T-helper 17 cell (primary cell): Measurements from ENCODE around the gene KDM8. TPM values are rescaled to one million over a fixed set of nuclear protein-coding genes. Genes with fewer than 3 reads are reported as not detected.
"Not testable (repeated sequence)": the region's sequence is repeated elsewhere in the genome, so short reads cannot be mapped to it uniquely, and the experiment has no call there.

Experiments
- ATAC-seq: fragments of 150-1000 bp; cut with Tn5 transposase; 2 replicates; pipeline ENCODE4 v1.10.0; 2021; ENCODE audit warnings: mild to moderate bottlenecking, moderate library complexity
- DNase-seq, 3 donors: peaks; one replicate each; pipeline versions ENCODE4 v3.0.0 to v3.0.0-alpha.2; 2020 to 2021
- H3K9me3 ChIP-seq: one replicate; pipeline ENCODE4 v1.7.0; 2013; ENCODE audit warnings: low read length, mild to moderate bottlenecking; ENCODE audit not compliant: control insufficient read depth, poor library complexity, severe bottlenecking
- H3K27ac Mint-ChIP-seq: one replicate; pipeline ENCODE4 v1.8.0; 2022; ENCODE audit warnings: mild to moderate bottlenecking, moderate library complexity, mixed read lengths
- H3K27me3 Mint-ChIP-seq: one replicate; pipeline ENCODE4 v1.8.0; 2022; ENCODE audit warnings: mixed read lengths
- H3K36me3 Mint-ChIP-seq: one replicate; pipeline ENCODE4 v1.8.0; 2022; ENCODE audit warnings: low read depth, mixed read lengths
- H3K4me1 Mint-ChIP-seq: one replicate; pipeline ENCODE4 v1.8.0; 2022; ENCODE audit warnings: mild to moderate bottlenecking, mixed read lengths
- H3K4me3 Mint-ChIP-seq: one replicate; pipeline ENCODE4 v1.8.0; 2022; ENCODE audit warnings: mild to moderate bottlenecking, moderate library complexity, mixed read lengths
- total RNA-seq, 4 donors: library from RNA in 2 of 4; stranded (reverse) in 2 of 4; gene quantifications; one replicate each; pipeline ENCODE4 v1.2.3 and lab custom pipeline; 2022 to 2026

The KDM8 gene
- total RNA-seq, 2 donors from 2014 or later: 11.6 to 11.9 TPM

GRCh38 chr16:27195941-27196595 is 7.3 kb upstream of the KDM8 start:
- H3K4me3 Mint-ChIP-seq: peak overlapping the region; percentile 80
- no peaks in the 10 kb centered on the region for H3K27me3 Mint-ChIP-seq
- DNase-seq: peak in 2 of 3 donors; percentile 15 to 20
- H3K4me1 Mint-ChIP-seq: peaks cover 51% of the 10 kb centered on the region
- H3K27ac Mint-ChIP-seq: peak overlapping the region; percentile 93
- no peaks in the 10 kb centered on the region for H3K9me3 ChIP-seq
- no peaks in the 10 kb centered on the region for H3K36me3 Mint-ChIP-seq
- ATAC-seq: peak; percentile 95

- DNase-seq: no peak
- H3K4me1 Mint-ChIP-seq: peaks cover 55% of the 10 kb centered on the region
- no peak for ATAC-seq
- H3K27ac Mint-ChIP-seq: peak overlapping the region; percentile 93
- no peaks in the 10 kb centered on the region for H3K9me3 ChIP-seq
- peak overlapping the region; percentile 39 for H3K4me3 Mint-ChIP-seq
- no peaks in the 10 kb centered on the region for H3K27me3 Mint-ChIP-seq
- no peaks in the 10 kb centered on the region for H3K36me3 Mint-ChIP-seq
Measured at GRCh38 chr16:27197004-27197403, 6.3 kb upstream of the KDM8 start.

DNA sequence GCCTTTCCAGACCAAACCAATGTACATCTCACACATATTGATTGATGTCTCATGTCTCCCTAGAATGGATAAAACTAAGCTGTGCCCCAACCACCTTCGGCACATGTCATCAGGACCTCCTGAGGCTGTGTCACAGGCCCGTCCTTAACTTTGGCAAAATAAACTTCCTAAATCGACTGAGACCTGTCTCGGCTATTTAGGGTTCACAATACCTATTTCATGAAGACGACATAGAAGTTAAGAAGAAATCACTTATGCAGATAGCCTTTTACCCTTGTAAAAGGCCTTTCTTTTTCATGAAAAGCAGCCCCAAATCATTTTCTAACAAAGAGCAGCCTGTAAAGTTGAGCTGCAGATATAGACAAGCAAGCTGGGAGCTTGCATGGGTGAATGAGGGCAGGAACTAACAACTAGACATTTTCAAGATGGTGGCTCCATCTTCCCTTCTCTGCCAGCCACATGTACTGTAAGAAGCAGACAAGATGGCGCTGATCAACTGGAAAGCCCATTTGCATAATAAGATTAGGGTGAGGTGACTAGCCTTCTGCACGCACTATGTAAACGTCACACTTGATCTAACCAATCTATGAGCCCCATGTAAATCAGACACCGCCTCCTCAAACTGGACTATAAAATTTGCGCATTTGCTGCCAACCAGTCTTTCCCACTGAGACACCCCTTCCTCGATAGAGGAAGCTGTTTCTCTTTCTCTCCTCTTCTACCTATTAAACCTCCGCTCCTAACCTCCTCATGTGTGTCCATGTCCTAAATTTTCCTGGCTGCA is 4.7 kb upstream of the KDM8 start:
- Mint-ChIP-seq H3K36me3 (no peaks in the 10 kb centered on the region), H3K4me1 (peaks cover 58% of the 10 kb centered on the region), H3K27me3 (no peaks in the 10 kb centered on the region)

GRCh38 chr16:27199235-27199586 is 4.1 kb upstream of the KDM8 start:
- Mint-ChIP-seq H3K27ac (peak overlapping the region; percentile 87), H3K27me3 (no peaks in the 10 kb centered on the region), H3K4me1 (peaks cover 62% of the 10 kb centered on the region), H3K4me3 (peak overlapping the region; percentile 28), H3K36me3 (peaks cover 2% of the 10 kb centered on the region)
- H3K9me3 ChIP-seq: no peaks in the 10 kb centered on the region
- ATAC-seq: no peak
- no peak for DNase-seq

More for the DNA sequence above, 4.7 kb upstream of the KDM8 start:
- H3K9me3 ChIP-seq: no peaks in the 10 kb centered on the region
- peak overlapping the region; percentile 28 for H3K4me3 Mint-ChIP-seq
- ATAC-seq: no peak
- H3K27ac Mint-ChIP-seq: peak overlapping the region; percentile 93
- no peak for DNase-seq

DNA sequence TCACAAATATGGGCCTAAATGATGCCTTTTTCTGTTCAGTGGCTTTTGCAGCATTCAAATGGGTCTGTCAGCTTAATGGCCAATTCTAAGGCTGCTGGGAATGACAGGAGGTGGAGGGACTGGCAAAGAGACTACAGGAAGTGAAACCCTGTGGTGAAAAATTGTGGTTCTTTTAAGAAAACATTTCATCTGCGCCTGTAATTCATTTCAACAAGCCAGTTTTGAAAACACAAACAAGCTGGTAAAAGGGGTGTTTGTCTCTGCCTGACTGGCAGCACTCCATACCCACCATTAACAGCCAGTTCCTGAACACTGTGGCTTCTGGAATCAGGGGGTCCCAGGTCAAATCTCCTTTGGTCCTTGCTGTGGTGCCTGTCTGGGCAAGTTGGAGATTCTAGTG is 3.6 kb upstream of the KDM8 start:
- Mint-ChIP-seq H3K4me3 (peak overlapping the region; percentile 71), H3K4me1 (peaks cover 63% of the 10 kb centered on the region), H3K27me3 (no peaks in the 10 kb centered on the region), H3K27ac (peak overlapping the region; percentile 87), H3K36me3 (peaks cover 2% of the 10 kb centered on the region)
- peak; percentile 5 for ATAC-seq
- H3K9me3 ChIP-seq: no peaks in the 10 kb centered on the region
- no peak for DNase-seq

DNA sequence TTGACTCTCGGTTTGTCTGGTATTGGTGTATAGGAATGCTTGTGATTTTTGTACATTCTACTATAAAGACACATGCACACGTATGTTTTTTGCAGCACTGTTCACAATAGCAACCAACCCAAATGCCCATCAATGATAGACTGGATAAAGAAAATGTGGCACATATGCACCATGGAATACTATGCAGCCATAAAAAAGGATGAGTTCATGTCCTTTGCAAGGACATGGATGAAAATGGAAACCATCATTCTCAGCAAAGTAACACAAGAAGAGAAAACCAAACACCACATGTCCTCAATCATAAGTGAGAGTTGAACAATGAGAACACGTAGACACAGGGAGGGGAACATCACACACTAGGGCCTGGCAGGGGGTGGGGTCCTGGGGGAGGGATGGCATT is 2.4 kb upstream of the KDM8 start:
- H3K36me3 Mint-ChIP-seq, DNase-seq, H3K9me3 ChIP-seq, ATAC-seq, H3K27me3 Mint-ChIP-seq: not testable (repeated sequence)
- H3K4me3 Mint-ChIP-seq: peak overlapping the region; percentile 71
- peak overlapping the region; percentile 87 for H3K27ac Mint-ChIP-seq
- peaks cover 55% of the 10 kb centered on the region for H3K4me1 Mint-ChIP-seq

DNA sequence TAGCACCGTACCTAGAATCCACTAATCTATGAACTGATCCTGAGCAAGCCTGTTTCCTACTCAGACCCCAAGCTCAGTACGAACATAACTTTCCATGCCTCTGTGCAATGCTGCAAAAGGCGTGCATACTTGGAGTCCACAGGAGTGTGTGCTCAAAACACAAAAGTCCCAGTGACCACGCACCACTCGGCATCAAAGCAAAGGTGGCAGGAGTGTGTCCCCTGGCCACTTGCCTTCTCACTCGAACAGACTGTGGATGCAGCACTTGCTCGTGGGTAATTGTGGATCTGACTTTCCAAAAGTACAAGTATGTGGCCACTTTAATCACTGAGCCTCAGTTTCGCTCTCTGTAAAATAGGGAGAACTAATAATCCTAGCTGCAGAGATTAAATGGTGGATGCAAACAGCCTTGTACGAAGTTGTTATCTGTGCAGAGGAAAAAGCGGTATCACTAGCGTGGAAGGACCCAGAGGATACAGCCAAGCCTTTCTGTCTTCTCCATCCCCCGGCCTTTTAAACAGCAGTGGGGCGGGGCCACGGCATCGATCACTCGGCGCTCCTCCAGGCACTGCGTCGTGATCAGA is 311 bp upstream of the KDM8 start:
- peak; percentile 78 for ATAC-seq
- no peaks in the 10 kb centered on the region for H3K27me3 Mint-ChIP-seq
- H3K4me3 Mint-ChIP-seq: peak overlapping the region; percentile 99
- H3K27ac Mint-ChIP-seq: peak overlapping the region; percentile 99
- H3K9me3 ChIP-seq: no peaks in the 10 kb centered on the region
- peak in 1 of 3 donors; percentile 77 for DNase-seq
- peaks cover 2% of the 10 kb centered on the region for H3K36me3 Mint-ChIP-seq
- peaks cover 40% of the 10 kb centered on the region for H3K4me1 Mint-ChIP-seq

DNA sequence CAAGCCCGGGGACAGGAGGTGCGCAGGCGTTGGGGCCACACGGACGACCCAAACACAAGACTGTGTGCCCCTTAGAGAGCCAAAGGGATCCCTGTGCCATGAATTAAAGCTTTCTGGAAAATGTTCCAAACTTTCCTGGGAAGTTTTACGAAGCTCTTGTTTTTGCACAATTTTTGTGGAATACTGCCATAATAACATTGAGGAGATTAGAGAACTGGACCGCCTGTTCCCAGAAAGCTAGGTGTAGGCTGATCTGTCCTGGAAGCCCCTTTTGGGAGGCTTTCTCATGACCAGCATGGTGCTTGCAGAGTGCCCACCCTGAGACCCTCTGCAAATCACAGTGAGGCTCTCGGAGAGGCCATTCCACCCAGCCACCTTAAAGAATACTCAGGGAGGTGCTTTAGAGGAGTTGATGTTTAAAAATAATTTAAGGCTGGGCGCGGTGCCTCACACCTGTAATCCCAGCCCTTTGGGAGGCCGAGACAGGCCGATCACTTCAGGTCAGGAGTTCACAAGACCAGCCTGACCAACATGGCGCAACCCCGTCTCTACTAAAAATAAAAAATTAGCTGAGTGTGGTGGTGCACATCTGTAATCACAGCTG is 1.1 kb downstream of the KDM8 start:
- peak overlapping the region; percentile 99 for H3K4me3 Mint-ChIP-seq
- H3K9me3 ChIP-seq: no peaks in the 10 kb centered on the region
- DNase-seq: no peak
- H3K36me3 Mint-ChIP-seq: peaks cover 2% of the 10 kb centered on the region
- H3K4me1 Mint-ChIP-seq: peaks cover 29% of the 10 kb centered on the region
- ATAC-seq: no peak
- H3K27me3 Mint-ChIP-seq: no peaks in the 10 kb centered on the region
- peak overlapping the region; percentile 99 for H3K27ac Mint-ChIP-seq

DNA sequence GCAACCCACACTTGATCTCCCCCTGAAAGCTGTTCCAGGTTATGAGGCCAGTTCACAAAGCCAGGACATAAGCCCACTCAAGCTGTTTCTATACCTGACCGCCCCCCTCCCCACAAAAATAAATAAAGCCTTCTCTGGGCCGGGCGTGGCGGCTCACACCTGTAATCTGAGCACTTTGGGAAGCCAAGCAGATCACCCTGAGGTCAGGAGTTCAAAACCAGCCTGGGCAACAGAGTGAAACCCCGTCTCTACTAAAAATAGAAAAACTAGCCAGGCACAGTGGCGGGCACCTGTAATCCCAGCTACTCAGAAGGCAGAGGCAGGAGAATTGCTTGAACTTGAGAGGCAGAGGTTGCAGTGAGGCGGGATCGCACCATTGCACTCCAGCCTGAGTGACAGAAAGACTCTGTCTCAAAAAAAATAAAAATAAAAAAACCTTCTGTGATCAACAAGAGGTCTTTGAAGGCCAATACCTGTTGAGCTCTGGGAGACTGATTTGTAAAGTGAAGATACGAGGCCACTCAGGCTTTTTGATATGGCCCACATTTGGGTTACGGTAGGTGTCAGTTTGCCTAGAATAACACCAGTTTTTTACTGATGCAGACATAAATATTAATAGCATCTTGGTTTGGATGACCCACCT is 2.2 kb downstream of the KDM8 start:
- H3K27me3 Mint-ChIP-seq: no peaks in the 10 kb centered on the region
- DNase-seq (no peak), ATAC-seq (no peak)
- no peaks in the 10 kb centered on the region for H3K9me3 ChIP-seq
- H3K4me3 Mint-ChIP-seq: no peak overlapping the region
- H3K27ac Mint-ChIP-seq: no peak overlapping the region
- H3K4me1 Mint-ChIP-seq: peaks cover 23% of the 10 kb centered on the region
- H3K36me3 Mint-ChIP-seq: peaks cover 2% of the 10 kb centered on the region

DNA sequence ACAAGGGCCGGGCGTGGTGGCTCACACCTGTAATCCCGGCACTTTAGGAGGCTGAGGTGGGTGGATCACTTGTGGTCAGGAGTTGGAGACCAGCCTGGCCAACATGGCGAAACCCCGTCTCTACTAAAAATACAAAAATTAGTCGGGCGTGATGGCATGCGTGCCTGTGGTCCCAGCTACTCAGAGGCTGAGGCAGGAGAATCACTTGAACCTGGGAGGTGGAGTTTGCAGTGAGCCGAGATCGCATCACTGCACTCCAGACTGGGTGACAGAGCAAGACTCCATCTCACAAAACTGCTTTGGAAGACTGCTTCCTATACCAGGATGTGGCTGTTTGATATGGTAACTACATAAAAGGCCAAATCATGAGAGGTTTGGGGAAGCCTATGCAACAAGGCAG is 3.8 kb downstream of the KDM8 start:
- H3K27ac Mint-ChIP-seq, H3K27me3 Mint-ChIP-seq, ATAC-seq, DNase-seq, H3K9me3 ChIP-seq, H3K4me3 Mint-ChIP-seq, H3K36me3 Mint-ChIP-seq: not testable (repeated sequence)
- H3K4me1 Mint-ChIP-seq: peaks cover 13% of the 10 kb centered on the region

DNA sequence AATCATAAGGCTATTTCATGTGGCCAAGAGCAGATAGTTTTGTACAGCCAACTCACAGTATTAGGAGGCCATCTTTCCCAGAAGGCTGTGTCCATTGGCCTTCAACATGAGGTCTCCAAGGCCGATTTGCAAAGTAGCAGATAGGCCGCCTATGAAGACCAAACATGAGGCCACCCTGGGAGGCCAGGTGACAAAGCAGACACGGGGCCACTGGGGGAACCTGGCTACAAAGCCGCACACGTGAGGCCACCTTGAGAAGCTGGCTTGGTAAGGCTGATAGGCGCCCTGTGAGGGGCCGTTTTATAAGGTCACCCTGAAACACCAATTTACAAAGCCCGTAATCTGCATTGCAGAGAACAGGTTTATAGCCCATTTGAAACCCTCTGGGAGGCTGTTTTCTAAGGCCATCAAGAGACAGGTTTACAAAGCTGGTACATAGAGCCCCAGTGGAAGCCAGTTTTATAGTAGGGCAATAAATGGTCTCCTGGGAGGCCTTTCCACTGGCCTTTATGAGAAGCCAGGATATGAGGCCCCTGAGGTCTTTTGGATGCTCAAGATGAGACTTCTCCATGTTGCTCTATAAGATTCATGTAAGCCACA is 4.9 kb downstream of the KDM8 start:
- Mint-ChIP-seq H3K4me1 (peaks cover 12% of the 10 kb centered on the region), H3K27ac (no peak overlapping the region), H3K4me3 (no peak overlapping the region), H3K36me3 (peaks cover 2% of the 10 kb centered on the region), H3K27me3 (no peaks in the 10 kb centered on the region)
- no peaks in the 10 kb centered on the region for H3K9me3 ChIP-seq
- ATAC-seq (no peak), DNase-seq (no peak)

DNA sequence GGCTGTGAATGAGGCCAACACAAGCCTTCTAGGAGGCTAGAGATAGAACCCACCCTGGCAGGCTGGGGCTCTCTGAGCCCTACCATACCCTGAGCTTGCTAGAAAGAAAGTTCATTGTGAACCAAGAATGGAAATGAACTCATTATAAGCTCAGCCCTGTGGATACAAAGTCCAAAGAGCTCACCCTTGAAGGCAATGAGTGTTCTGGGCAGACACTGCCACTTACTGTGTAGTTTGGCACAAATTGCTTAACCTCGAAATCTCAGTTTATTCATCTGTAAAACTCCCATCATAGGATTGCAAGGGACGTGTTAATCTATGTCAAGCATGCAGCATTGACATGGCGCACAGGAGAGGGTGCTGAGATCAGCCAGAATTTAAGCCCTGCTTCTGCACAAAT is 5.5 kb downstream of the KDM8 start:
- H3K4me3 Mint-ChIP-seq: no peak overlapping the region
- peaks cover 9% of the 10 kb centered on the region for H3K4me1 Mint-ChIP-seq
- peak overlapping the region; percentile 45 for H3K27ac Mint-ChIP-seq
- ATAC-seq (no peak), DNase-seq (no peak)
- no peaks in the 10 kb centered on the region for H3K27me3 Mint-ChIP-seq
- peaks cover 2% of the 10 kb centered on the region for H3K36me3 Mint-ChIP-seq
- no peaks in the 10 kb centered on the region for H3K9me3 ChIP-seq
